Measurements from ENCODE around the gene NF2. TPM values are rescaled to one million over a fixed set of nuclear protein-coding genes. Genes with fewer than 3 reads are reported as not detected.
A peak's percentile ranks its signal among the peaks of the same experiment; 100 is the strongest.

NF2 gene
- polyA plus RNA-seq, 3 donors = 25.9 to 31.5 (median 29.3) TPM

- no peak for DNase-seq
Observed at GRCh38 chr22:29627196-29627535, 23.7 kb downstream of the NF2 start.

- no peak for DNase-seq
Observed at GRCh38 chr22:29628996-29629902, 25.8 kb downstream of the NF2 start.

GRCh38 chr22:29629903-29630516 is 26.6 kb downstream of the NF2 start:
- DNase-seq = no peak

GRCh38 chr22:29630987-29631386 is 27.6 kb downstream of the NF2 start:
- DNase-seq = no peak

- DNase-seq = no peak
Observed at GRCh38 chr22:29631725-29632124, 28.3 kb downstream of the NF2 start.

- no peak for DNase-seq
Observed at GRCh38 chr22:29632672-29633071, 29.2 kb downstream of the NF2 start.

- DNase-seq = no peak
Observed at GRCh38 chr22:29633514-29634312, 30.3 kb downstream of the NF2 start.

- no peak for DNase-seq
Observed at GRCh38 chr22:29634847-29635246, 31.4 kb downstream of the NF2 start.

- DNase-seq = peak; percentile 57
Observed at GRCh38 chr22:29635734-29636357, 32.4 kb downstream of the NF2 start.

- DNase-seq = peak; percentile 49
Observed at GRCh38 chr22:29636751-29637150, 33.3 kb downstream of the NF2 start.

- no peak for DNase-seq
Observed at GRCh38 chr22:29637181-29637580, 33.7 kb downstream of the NF2 start.

GRCh38 chr22:29638678-29639077 is 35.2 kb downstream of the NF2 start:
- no peak for DNase-seq

GRCh38 chr22:29639096-29639495 is 35.7 kb downstream of the NF2 start:
- no peak for DNase-seq

- peak; percentile 74 for DNase-seq
Observed at GRCh38 chr22:29641042-29641699, 37.7 kb downstream of the NF2 start.

GRCh38 chr22:29641700-29642330 is 38.4 kb downstream of the NF2 start:
- no peak for DNase-seq

GRCh38 chr22:29642694-29643093 is 39.3 kb downstream of the NF2 start:
- no peak for DNase-seq

GRCh38 chr22:29647954-29648737 is 44.7 kb downstream of the NF2 start:
- DNase-seq = no peak

GRCh38 chr22:29650370-29650769 is 46.9 kb downstream of the NF2 start:
- DNase-seq = no peak

- DNase-seq = no peak
Observed at GRCh38 chr22:29651652-29652051, 48.2 kb downstream of the NF2 start.

- DNase-seq = no peak
Observed at GRCh38 chr22:29654420-29654819, 51.0 kb downstream of the NF2 start.
